ENCODE measurements around the gene ONECUT3. TPM values are rescaled to one million over a fixed set of nuclear protein-coding genes. Genes with fewer than 3 reads are reported as not detected.

Gene ONECUT3
- polyA plus RNA-seq, 1 of the 3 experiments (the other 2 are of a cell fraction) = not detected

GRCh38 chr19:1812426-1813191 is 59.3 kb downstream of the ONECUT3 start:
- peak overlapping the region; percentile 75 for H3K9ac ChIP-seq
- H3K9me2 ChIP-seq = no peaks in the 10 kb centered on the region
- H2AFZ ChIP-seq (ENCODE audit: low read depth) = peak overlapping the region; percentile 88; the same call in 1 of the 2 replicates
- peaks cover 0 to 14% of the 10 kb centered on the region in 2 experiments; a peak in 1 of 4 replicates for H3K4me1 ChIP-seq (ENCODE audit: control insufficient read depth in 1 of 2, insufficient read depth in 2 of 2, low read depth in 1 of 2, low read length in 1 of 2)
- H4K20me1 ChIP-seq (ENCODE audit: insufficient read depth) = no peaks in the 10 kb centered on the region
- H3F3A ChIP-seq (replicated peaks; ENCODE audit: insufficient read depth) = peaks cover 4% of the 10 kb centered on the region
- CTCF ChIA-PET = interaction anchor here (1.4 to 3.6 kb wide), 4 partner anchors 14 to 24 kb away, joined by 6 to 33 read pairs (median 15); no protein-coding TSS in a partner anchor
- no peak for TF ChIP-seq USF1 (IDR thresholded peaks at IDR 0.05; ENCODE audit: borderline replicate concordance, low read depth)
- TF ChIP-seq YY1 (IDR thresholded peaks at IDR 0.05; ENCODE audit: low read depth) = no peak
- TF ChIP-seq GATA2 (CRISPR knock-in tag; IDR thresholded peaks at IDR 0.05) = no peak
- no peak for TF ChIP-seq RFX5 (IDR thresholded peaks at IDR 0.05; ENCODE audit: low read length)
- TF ChIP-seq NRF1 (IDR thresholded peaks at IDR 0.05; ENCODE audit: low read depth, low read length) = peak; percentile 21; the same call in 1 of the 2 replicates
- TF ChIP-seq TEAD4 (IDR thresholded peaks at IDR 0.05; ENCODE audit: borderline replicate concordance, insufficient read depth) = no peak
- 0 out of 2 replicates have a peak, but pooled peaks have one; percentile 34 for TF ChIP-seq TAF1 (IDR thresholded peaks at IDR 0.05; ENCODE audit: borderline replicate concordance, low read depth, low read length)
- no peak for TF ChIP-seq IRF3 (IDR thresholded peaks at IDR 0.05; ENCODE audit: low read depth, low read length)
- TF ChIP-seq USF2 (IDR thresholded peaks at IDR 0.05; ENCODE audit: borderline replicate concordance, low read depth, low read length) = no peak
- TF ChIP-seq CTCF (IDR thresholded peaks at IDR 0.05) = peak; percentile 69
- peak; percentile 9; the same call in 1 of the 2 replicates for TF ChIP-seq ELF1 (IDR thresholded peaks at IDR 0.05)
- TF ChIP-seq SIN3A (IDR thresholded peaks at IDR 0.05; ENCODE audit: borderline replicate concordance, low read depth, low read length) = 0 out of 2 replicates have a peak, but pooled peaks have one; percentile 12
- TF ChIP-seq REST (IDR thresholded peaks at IDR 0.05; ENCODE audit: low read depth, low read length) = no peak
- TF ChIP-seq MAX (IDR thresholded peaks at IDR 0.05; ENCODE audit: low read depth) = peak; percentile 58; the same call in 1 of the 2 replicates
- TF ChIP-seq CHD2 (IDR thresholded peaks at IDR 0.05; ENCODE audit: low read length, partially characterized antibody) = peak; percentile 32
- TF ChIP-seq POLR2AphosphoS5 (IDR thresholded peaks at IDR 0.05; ENCODE audit: low read depth, low read length) = peak; percentile 78
- TF ChIP-seq SMC3 (IDR thresholded peaks at IDR 0.05; ENCODE audit: low read depth, low read length) = peak; percentile 32; the same call in 1 of the 2 replicates
- TF ChIP-seq RAD21 (IDR thresholded peaks at IDR 0.05; ENCODE audit: low read length) = peak; percentile 78
- peak; percentile 96 for DNase-seq
- H3K36me3 ChIP-seq (replicated peaks in 1 of 2; ENCODE audit: control insufficient read depth in 1 of 2, insufficient read depth in 2 of 2, low read length in 1 of 2) = peaks cover 0 to 20% of the 10 kb centered on the region in 2 experiments
- POLR2A ChIA-PET = no interaction called here
- H3K4me3 ChIP-seq (ENCODE audit: low read depth in 2 of 2, low read length in 1 of 2) = peak overlapping the region; percentile 54 to 71
- H3K27me3 ChIP-seq (ENCODE audit: insufficient read depth) = no peaks in the 10 kb centered on the region
- peak overlapping the region; percentile 69 to 72 for H3K27ac ChIP-seq (ENCODE audit: low read depth in 2 of 2, low read length in 1 of 2)
- H3K9me3 ChIP-seq = no peaks in the 10 kb centered on the region
- peak overlapping the region; percentile 77 for H3K4me2 ChIP-seq
- no peaks in the 10 kb centered on the region for H3K79me2 ChIP-seq (ENCODE audit: insufficient read depth)
- 1% methylated on average over 34 of the region's 47 CpGs for WGBS (ENCODE audit: low lambda C conversion rate)
